Chondrocyte (in vitro differentiated cells): ENCODE results near the gene DTL. TPM values are rescaled to one million over a fixed set of nuclear protein-coding genes. Genes with fewer than 3 reads are reported as not detected.

Source experiments
- DNase-seq: peaks from one replicate; pipeline ENCODE4 v3.0.0; 2021; ENCODE audit warnings: mixed read lengths, low spot score
- H3K27ac Mint-ChIP-seq: one replicate; pipeline ENCODE4 v1.8.0; 2021; ENCODE audit warnings: mild to moderate bottlenecking, moderate library complexity, mixed read lengths; ENCODE audit not compliant: unreplicated experiment
- H3K27me3 Mint-ChIP-seq: 2 replicates; pipeline ENCODE4 v1.8.0; 2021; ENCODE audit warnings: low read depth, mixed read lengths
- H3K36me3 Mint-ChIP-seq: 2 replicates; pipeline ENCODE4 v1.8.0; 2021; ENCODE audit warnings: low read depth, mixed read lengths
- H3K4me1 Mint-ChIP-seq: 2 replicates; pipeline ENCODE4 v1.8.0; 2021; ENCODE audit warnings: low read depth, mild to moderate bottlenecking, mixed read lengths
- H3K4me3 Mint-ChIP-seq: one replicate; pipeline ENCODE4 v1.8.0; 2021; ENCODE audit warnings: mild to moderate bottlenecking, moderate library complexity, mixed read lengths; ENCODE audit not compliant: unreplicated experiment
- H3K9me3 Mint-ChIP-seq: 2 replicates; pipeline ENCODE4 v1.8.0; 2021; ENCODE audit warnings: low read depth, mixed read lengths
- total RNA-seq: library from RNA; stranded (reverse); gene quantifications from 3 replicates; pipeline ENCODE4 v1.2.1, GENCODE V29; 2021
- TF ChIP-seq, protein P1 (sequence below): fragments of 200-600 bp; sonication (generic); IDR thresholded peaks from 2 replicates; pipeline ENCODE4 v1.5.0; 2021; ENCODE audit warnings: antibody characterized with exemption, mild to moderate bottlenecking, moderate library complexity

The DTL gene
- total RNA-seq, 1 donor from 2014 or later = 3.6 TPM

GRCh38 chr1:212091438-212092121, 56.0 kb downstream of the DTL start:
- TF ChIP-seq, protein P1, sequence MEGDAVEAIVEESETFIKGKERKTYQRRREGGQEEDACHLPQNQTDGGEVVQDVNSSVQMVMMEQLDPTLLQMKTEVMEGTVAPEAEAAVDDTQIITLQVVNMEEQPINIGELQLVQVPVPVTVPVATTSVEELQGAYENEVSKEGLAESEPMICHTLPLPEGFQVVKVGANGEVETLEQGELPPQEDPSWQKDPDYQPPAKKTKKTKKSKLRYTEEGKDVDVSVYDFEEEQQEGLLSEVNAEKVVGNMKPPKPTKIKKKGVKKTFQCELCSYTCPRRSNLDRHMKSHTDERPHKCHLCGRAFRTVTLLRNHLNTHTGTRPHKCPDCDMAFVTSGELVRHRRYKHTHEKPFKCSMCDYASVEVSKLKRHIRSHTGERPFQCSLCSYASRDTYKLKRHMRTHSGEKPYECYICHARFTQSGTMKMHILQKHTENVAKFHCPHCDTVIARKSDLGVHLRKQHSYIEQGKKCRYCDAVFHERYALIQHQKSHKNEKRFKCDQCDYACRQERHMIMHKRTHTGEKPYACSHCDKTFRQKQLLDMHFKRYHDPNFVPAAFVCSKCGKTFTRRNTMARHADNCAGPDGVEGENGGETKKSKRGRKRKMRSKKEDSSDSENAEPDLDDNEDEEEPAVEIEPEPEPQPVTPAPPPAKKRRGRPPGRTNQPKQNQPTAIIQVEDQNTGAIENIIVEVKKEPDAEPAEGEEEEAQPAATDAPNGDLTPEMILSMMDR = no peak

DNA sequence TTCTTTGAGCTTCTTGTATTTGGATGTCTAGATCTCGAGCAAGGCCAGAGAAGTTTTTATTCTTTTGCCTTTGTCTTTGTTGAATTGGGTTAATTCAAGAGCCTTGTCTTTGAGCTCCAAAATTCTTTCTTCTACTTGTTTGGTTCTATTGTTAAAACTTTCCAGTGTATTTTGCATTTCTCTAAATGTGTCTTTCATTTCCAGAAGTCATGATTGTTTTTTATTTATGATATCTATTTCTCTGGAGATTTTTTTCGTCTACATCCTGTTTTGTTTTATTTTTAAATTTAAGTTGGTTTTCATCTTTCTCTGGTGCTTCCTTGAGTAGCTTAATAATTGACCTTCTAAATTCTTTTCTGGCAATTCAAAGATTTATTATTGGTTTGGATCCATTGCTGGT, 61.8 kb downstream of the DTL start:
- Mint-ChIP-seq H3K4me3 (no peak overlapping the region), H3K36me3 (peaks cover 11% of the 10 kb centered on the region), H3K9me3 (peaks cover 28% of the 10 kb centered on the region), H3K27me3 (no peaks in the 10 kb centered on the region), H3K4me1 (no peaks in the 10 kb centered on the region), H3K27ac (no peak overlapping the region)
- DNase-seq = no peak
- TF ChIP-seq, protein P1 = no peak

More at GRCh38 chr1:212091438-212092121, 56.0 kb downstream of the DTL start:
- no peak overlapping the region for H3K4me3 Mint-ChIP-seq
- peaks cover 17% of the 10 kb centered on the region for H3K9me3 Mint-ChIP-seq
- peaks cover 2% of the 10 kb centered on the region for H3K36me3 Mint-ChIP-seq
- DNase-seq = no peak
- no peaks in the 10 kb centered on the region for H3K27me3 Mint-ChIP-seq
- no peak overlapping the region for H3K27ac Mint-ChIP-seq
- H3K4me1 Mint-ChIP-seq = peaks cover 13% of the 10 kb centered on the region

DNA sequence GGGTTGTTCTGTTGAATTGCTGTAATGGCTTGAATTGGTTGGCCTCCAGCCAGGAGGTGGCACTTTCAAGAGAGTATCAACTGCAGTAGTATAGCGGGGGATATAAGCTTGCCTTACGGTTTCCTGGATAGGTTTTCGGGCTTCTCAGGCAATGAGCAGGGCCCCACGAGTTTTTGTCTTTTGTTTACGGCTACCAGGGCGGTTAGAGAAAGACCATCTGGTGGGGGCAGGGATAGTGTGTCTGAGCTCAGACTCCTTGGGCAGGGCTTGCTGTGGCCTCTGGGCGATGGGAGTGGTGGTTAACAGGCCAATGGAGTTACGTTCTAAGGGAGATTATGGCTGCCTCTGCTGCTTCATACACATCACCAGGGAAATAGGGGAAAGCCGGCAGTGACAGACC, 62.8 kb downstream of the DTL start:
- no peak overlapping the region for H3K4me3 Mint-ChIP-seq
- TF ChIP-seq, protein P1 = no peak
- H3K27ac Mint-ChIP-seq = no peak overlapping the region
- peaks cover 11% of the 10 kb centered on the region for H3K36me3 Mint-ChIP-seq
- no peaks in the 10 kb centered on the region for H3K27me3 Mint-ChIP-seq
- H3K4me1 Mint-ChIP-seq = no peaks in the 10 kb centered on the region
- H3K9me3 Mint-ChIP-seq = peaks cover 24% of the 10 kb centered on the region
- no peak for DNase-seq

- Mint-ChIP-seq H3K9me3 (peaks cover 24% of the 10 kb centered on the region), H3K4me3 (no peak overlapping the region), H3K27ac (no peak overlapping the region), H3K27me3 (no peaks in the 10 kb centered on the region), H3K4me1 (no peaks in the 10 kb centered on the region), H3K36me3 (peaks cover 11% of the 10 kb centered on the region)
- TF ChIP-seq, protein P1 = no peak
- DNase-seq = no peak
These were observed 63.2 kb downstream of the DTL start for GRCh38 chr1:212098771-212099170.

GRCh38 chr1:212101251-212101650, 65.7 kb downstream of the DTL start:
- Mint-ChIP-seq H3K27me3 (no peaks in the 10 kb centered on the region), H3K36me3 (peaks cover 9% of the 10 kb centered on the region), H3K4me3 (no peak overlapping the region), H3K27ac (no peak overlapping the region), H3K9me3 (peaks cover 13% of the 10 kb centered on the region), H3K4me1 (no peaks in the 10 kb centered on the region)
- no peak for DNase-seq
- TF ChIP-seq, protein P1 = no peak
